PC-9 (cell line): ENCODE measurements around the gene PCDH15.

Experiments used
- EZH2 ChIP-seq: fragments of 200-600 bp; sonication (generic); IDR thresholded peaks from 2 replicates; pipeline ENCODE4 v1.8.0; 2017; ENCODE audit warnings: antibody characterized with exemption, low read depth
- TF ChIP-seq, protein P1 (sequence below): fragments of 200-600 bp; sonication (generic); conservative IDR thresholded peaks from 2 replicates; pipeline ENCODE4 v1.6.1; 2017; ENCODE audit warnings: mixed run types, antibody characterized with exemption, mild to moderate bottlenecking, moderate library complexity

DNA sequence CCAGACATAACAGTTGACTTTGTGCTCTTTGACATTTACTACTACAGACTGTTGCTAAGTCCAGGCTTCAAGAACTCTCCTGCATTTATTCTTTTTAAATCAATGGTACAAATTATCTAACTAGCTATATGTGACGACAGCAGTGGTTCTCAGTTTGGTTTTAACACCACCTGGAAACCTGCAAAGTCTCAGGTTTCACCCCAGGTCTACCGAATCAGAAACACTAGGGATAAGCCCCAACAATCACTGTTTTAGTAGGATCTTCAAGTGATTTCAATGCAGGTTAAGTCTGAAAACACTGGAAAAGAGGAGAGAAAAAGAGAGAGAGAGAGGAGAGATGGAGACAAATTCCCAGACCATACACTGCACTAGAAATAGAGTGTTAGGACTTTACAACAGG is 519.0 kb downstream of the PCDH15 start:
- TF ChIP-seq, protein P1, sequence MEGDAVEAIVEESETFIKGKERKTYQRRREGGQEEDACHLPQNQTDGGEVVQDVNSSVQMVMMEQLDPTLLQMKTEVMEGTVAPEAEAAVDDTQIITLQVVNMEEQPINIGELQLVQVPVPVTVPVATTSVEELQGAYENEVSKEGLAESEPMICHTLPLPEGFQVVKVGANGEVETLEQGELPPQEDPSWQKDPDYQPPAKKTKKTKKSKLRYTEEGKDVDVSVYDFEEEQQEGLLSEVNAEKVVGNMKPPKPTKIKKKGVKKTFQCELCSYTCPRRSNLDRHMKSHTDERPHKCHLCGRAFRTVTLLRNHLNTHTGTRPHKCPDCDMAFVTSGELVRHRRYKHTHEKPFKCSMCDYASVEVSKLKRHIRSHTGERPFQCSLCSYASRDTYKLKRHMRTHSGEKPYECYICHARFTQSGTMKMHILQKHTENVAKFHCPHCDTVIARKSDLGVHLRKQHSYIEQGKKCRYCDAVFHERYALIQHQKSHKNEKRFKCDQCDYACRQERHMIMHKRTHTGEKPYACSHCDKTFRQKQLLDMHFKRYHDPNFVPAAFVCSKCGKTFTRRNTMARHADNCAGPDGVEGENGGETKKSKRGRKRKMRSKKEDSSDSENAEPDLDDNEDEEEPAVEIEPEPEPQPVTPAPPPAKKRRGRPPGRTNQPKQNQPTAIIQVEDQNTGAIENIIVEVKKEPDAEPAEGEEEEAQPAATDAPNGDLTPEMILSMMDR: no peak
- TF ChIP-seq EZH2: no peak
